ENCODE measurements around the gene NLGN1. TPM values are rescaled to one million over a fixed set of nuclear protein-coding genes. Genes with fewer than 3 reads are reported as not detected.

Gene NLGN1
- total RNA-seq, 1 experiment from 2014 or later: not detected

DNA sequence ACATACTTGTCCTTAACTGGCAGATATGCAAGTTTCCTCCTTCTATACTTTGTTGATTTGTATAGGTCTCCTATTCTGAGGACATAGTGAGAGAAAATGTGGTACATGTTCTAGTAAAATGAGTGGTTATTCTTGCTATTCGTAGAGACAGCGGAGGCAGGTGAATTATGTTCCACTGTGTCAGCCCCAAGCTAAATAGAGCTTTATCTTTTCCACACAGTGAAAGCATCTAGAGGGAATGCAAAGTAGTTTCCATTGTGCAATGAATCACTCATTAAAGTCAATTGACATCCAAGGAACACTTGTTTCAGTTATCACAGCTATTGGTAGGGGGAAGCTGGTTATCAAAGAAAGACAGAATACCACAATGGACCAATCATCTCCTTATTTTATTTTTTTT, 262.4 kb downstream of the NLGN1 start:
- CTCF ChIA-PET: no interaction called here
- H3K4me3 Mint-ChIP-seq (ENCODE audit: unreplicated experiment): no peak overlapping the region
- no TSS peak for BruUV-seq (replicated peaks)
- H3K36me3 Mint-ChIP-seq (ENCODE audit: insufficient read depth, unreplicated experiment): no peaks in the 10 kb centered on the region
- intact Hi-C loops (cut with micrococcal nuclease): no loop called here
- H3K27me3 Mint-ChIP-seq (ENCODE audit: insufficient read depth, unreplicated experiment): peaks cover 86% of the 10 kb centered on the region
- H3K4me1 Mint-ChIP-seq (ENCODE audit: insufficient read depth, unreplicated experiment): no peaks in the 10 kb centered on the region
- H3K27ac Mint-ChIP-seq (ENCODE audit: low read depth, unreplicated experiment): no peak overlapping the region
- POLR2A ChIA-PET: interaction anchor here (0.5 to 0.6 kb wide), 2 partner anchors 463 to 620 kb away, joined by 3 read pairs; no protein-coding TSS in a partner anchor
- no peaks in the 10 kb centered on the region for H3K9me3 Mint-ChIP-seq (ENCODE audit: unreplicated experiment)
- no peak for DNase-seq (ENCODE audit: unreplicated experiment)
- TF ChIP-seq, protein P1, sequence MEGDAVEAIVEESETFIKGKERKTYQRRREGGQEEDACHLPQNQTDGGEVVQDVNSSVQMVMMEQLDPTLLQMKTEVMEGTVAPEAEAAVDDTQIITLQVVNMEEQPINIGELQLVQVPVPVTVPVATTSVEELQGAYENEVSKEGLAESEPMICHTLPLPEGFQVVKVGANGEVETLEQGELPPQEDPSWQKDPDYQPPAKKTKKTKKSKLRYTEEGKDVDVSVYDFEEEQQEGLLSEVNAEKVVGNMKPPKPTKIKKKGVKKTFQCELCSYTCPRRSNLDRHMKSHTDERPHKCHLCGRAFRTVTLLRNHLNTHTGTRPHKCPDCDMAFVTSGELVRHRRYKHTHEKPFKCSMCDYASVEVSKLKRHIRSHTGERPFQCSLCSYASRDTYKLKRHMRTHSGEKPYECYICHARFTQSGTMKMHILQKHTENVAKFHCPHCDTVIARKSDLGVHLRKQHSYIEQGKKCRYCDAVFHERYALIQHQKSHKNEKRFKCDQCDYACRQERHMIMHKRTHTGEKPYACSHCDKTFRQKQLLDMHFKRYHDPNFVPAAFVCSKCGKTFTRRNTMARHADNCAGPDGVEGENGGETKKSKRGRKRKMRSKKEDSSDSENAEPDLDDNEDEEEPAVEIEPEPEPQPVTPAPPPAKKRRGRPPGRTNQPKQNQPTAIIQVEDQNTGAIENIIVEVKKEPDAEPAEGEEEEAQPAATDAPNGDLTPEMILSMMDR (IDR thresholded peaks at IDR 0.05; ENCODE audit: unreplicated experiment): no peak

DNA sequence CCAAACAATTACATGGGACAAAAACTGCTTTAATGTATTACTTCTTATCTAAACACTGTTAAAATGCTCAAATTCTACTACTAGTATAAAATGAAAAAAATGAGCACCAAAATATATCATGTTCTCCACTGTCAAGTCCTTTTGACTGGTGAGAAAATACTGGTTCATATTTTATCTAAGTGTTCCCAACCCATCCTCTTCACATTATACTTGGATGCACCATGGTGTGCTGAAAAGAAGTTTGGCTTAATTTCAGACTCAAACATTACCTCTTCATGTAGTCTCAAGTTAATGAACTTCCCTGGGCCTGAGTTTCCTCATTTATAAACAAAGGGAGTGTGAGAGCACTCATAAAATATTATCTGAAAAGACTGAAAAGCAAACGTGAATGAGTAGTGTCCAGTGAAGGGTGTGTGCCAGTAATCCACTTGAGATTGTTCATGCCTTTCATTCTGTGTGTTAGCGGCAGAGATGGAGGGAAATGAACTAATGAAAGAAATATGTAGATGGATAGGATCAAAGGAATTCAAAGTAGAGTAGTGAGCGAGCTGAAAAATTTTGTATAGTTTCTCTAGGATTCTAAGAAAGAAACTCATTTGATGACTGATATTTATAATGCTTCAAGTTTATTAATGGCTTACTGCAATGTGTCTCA, 263.2 kb downstream of the NLGN1 start:
- intact Hi-C loops (cut with micrococcal nuclease): no loop called here
- H3K9me3 Mint-ChIP-seq (ENCODE audit: unreplicated experiment): no peaks in the 10 kb centered on the region
- no peaks in the 10 kb centered on the region for H3K4me1 Mint-ChIP-seq (ENCODE audit: insufficient read depth, unreplicated experiment)
- ChIA-PET CTCF (no interaction called here), POLR2A (interaction anchor here (0.6 kb wide), 1 partner anchor 462 kb away, joined by 3 read pairs; no protein-coding TSS in a partner anchor)
- H3K27ac Mint-ChIP-seq (ENCODE audit: low read depth, unreplicated experiment): no peak overlapping the region
- no TSS peak for BruUV-seq (replicated peaks)
- H3K4me3 Mint-ChIP-seq (ENCODE audit: unreplicated experiment): no peak overlapping the region
- TF ChIP-seq, protein P1 (IDR thresholded peaks at IDR 0.05; ENCODE audit: unreplicated experiment): no peak
- H3K27me3 Mint-ChIP-seq (ENCODE audit: insufficient read depth, unreplicated experiment): peaks cover 86% of the 10 kb centered on the region
- DNase-seq (ENCODE audit: unreplicated experiment): no peak
- H3K36me3 Mint-ChIP-seq (ENCODE audit: insufficient read depth, unreplicated experiment): no peaks in the 10 kb centered on the region

DNA sequence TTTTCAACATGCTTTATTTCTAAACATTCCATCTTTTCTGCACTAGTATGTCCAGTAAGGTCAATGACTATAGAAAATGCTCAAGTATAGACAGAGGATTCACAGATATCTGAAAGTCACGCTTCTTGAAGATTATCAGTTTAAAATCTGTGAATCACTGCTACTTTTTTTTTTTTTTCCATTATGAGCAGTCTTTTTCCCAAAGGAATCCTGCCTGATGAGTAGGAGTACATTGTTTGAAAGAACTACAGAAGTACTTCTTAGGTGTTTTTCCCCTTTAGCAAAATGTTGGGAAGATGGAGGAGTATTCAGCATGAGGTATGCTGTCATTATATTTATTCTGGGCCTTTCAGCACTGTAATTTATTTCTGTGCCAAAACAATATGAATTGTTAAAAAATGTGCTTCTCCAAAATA, 266.2 kb downstream of the NLGN1 start:
- no peak overlapping the region for H3K27ac Mint-ChIP-seq (ENCODE audit: low read depth, unreplicated experiment)

DNA sequence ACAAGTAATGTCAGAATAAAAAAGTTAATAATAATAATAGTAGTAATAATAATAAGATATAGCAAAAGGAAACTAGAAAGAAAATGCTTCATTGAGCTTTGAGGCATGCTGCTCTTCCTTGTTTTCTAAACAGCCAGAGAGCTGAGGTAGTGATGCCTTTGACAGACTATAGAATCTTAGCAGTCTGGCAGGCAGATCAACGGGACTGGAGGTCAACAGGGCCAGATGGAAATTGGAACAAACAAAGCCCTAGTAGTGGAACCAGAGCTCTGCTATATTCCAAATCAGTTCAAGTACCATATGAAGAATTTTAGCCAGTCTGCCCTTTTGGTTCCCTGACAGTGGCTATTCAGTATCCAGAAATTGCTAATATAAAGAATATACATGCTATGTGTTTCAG, 278.6 kb downstream of the NLGN1 start:
- POLR2A ChIA-PET: no interaction called here
- CTCF ChIA-PET: interaction anchor here (0.6 kb wide), 1 partner anchor 389 kb away, joined by 3 read pairs; no protein-coding TSS in a partner anchor

More for the DNA sequence above, 266.2 kb downstream of the NLGN1 start:
- Mint-ChIP-seq H3K9me3 (ENCODE audit: unreplicated experiment) (no peaks in the 10 kb centered on the region), H3K4me1 (ENCODE audit: insufficient read depth, unreplicated experiment) (no peaks in the 10 kb centered on the region), H3K36me3 (ENCODE audit: insufficient read depth, unreplicated experiment) (no peaks in the 10 kb centered on the region), H3K27me3 (ENCODE audit: insufficient read depth, unreplicated experiment) (peaks cover 64% of the 10 kb centered on the region), H3K4me3 (ENCODE audit: unreplicated experiment) (no peak overlapping the region)
- no peak for DNase-seq (ENCODE audit: unreplicated experiment)
- TF ChIP-seq, protein P1 (IDR thresholded peaks at IDR 0.05; ENCODE audit: unreplicated experiment): no peak
- ChIA-PET POLR2A (interaction anchor here (0.6 kb wide), 1 partner anchor 411 kb away, joined by 4 read pairs; no protein-coding TSS in a partner anchor), CTCF (no interaction called here)
- intact Hi-C loops (cut with micrococcal nuclease): no loop called here
- BruUV-seq (replicated peaks): no TSS peak

More for the DNA sequence above, 278.6 kb downstream of the NLGN1 start:
- Mint-ChIP-seq H3K9me3 (ENCODE audit: unreplicated experiment) (no peaks in the 10 kb centered on the region), H3K4me1 (ENCODE audit: insufficient read depth, unreplicated experiment) (no peaks in the 10 kb centered on the region), H3K27me3 (ENCODE audit: insufficient read depth, unreplicated experiment) (peaks cover 34% of the 10 kb centered on the region), H3K27ac (ENCODE audit: low read depth, unreplicated experiment) (no peak overlapping the region), H3K36me3 (ENCODE audit: insufficient read depth, unreplicated experiment) (no peaks in the 10 kb centered on the region), H3K4me3 (ENCODE audit: unreplicated experiment) (no peak overlapping the region)
- no peak for DNase-seq (ENCODE audit: unreplicated experiment)
- BruUV-seq (replicated peaks): no TSS peak
- intact Hi-C loops (cut with micrococcal nuclease): no loop called here
- TF ChIP-seq, protein P1 (IDR thresholded peaks at IDR 0.05; ENCODE audit: unreplicated experiment): no peak

All from MCF 10A (cell line).